ENCODE data around the gene SMIM23.

SMIM23 gene

GRCh38 chr5:171813813-171814490, 28.3 kb downstream of the SMIM23 start:
- ATAC-seq = no peak
- TF ChIP-seq GLIS3 (CRISPR knock-in tag; IDR thresholded peaks at IDR 0.05) = no peak
- TF ChIP-seq TSHZ2 (CRISPR knock-in tag; IDR thresholded peaks at IDR 0.05) = no peak
- TF ChIP-seq ZFP30 (CRISPR knock-in tag; IDR thresholded peaks at IDR 0.05) = no peak
- TF ChIP-seq ARNTL (CRISPR knock-in tag; IDR thresholded peaks at IDR 0.05; ENCODE audit: borderline replicate concordance, low read depth) = no peak
- TF ChIP-seq CSDC2 (CRISPR knock-in tag; IDR thresholded peaks at IDR 0.05) = no peak
- TF ChIP-seq ZNF565 (CRISPR knock-in tag; conservative IDR thresholded peaks at IDR 0.05; ENCODE audit: low read depth) = no peak
- no peak for TF ChIP-seq SNAI2 (CRISPR knock-in tag; IDR thresholded peaks at IDR 0.05)
- TF ChIP-seq TCF4 (CRISPR knock-in tag; IDR thresholded peaks at IDR 0.05; ENCODE audit: borderline replicate concordance) = no peak
- no peak for TF ChIP-seq ESRRG (CRISPR knock-in tag; IDR thresholded peaks at IDR 0.05)

- TF ChIP-seq ESRRG (CRISPR knock-in tag; IDR thresholded peaks at IDR 0.05) = no peak
- ATAC-seq = no peak
Observed at GRCh38 chr5:171816666-171817065, 31.0 kb downstream of the SMIM23 start.

GRCh38 chr5:171820561-171820960, 34.9 kb downstream of the SMIM23 start:
- TF ChIP-seq CSDC2 (CRISPR knock-in tag; IDR thresholded peaks at IDR 0.05) = no peak
- TF ChIP-seq OSR1 (CRISPR knock-in tag; IDR thresholded peaks at IDR 0.05) = no peak
- no peak for TF ChIP-seq ZFP3 (CRISPR knock-in tag; IDR thresholded peaks at IDR 0.05)
- TF ChIP-seq SNAI2 (CRISPR knock-in tag; IDR thresholded peaks at IDR 0.05) = no peak
- TF ChIP-seq RARB (CRISPR knock-in tag; IDR thresholded peaks at IDR 0.05) = no peak
- TF ChIP-seq POU6F1 (CRISPR knock-in tag; IDR thresholded peaks at IDR 0.05; ENCODE audit: borderline replicate concordance, low read depth) = no peak
- no peak for TF ChIP-seq ARNTL (CRISPR knock-in tag; IDR thresholded peaks at IDR 0.05; ENCODE audit: borderline replicate concordance, low read depth)
- TF ChIP-seq CREB5 (CRISPR knock-in tag; IDR thresholded peaks at IDR 0.05; ENCODE audit: low read depth) = no peak
- TF ChIP-seq TSHZ2 (CRISPR knock-in tag; IDR thresholded peaks at IDR 0.05) = no peak
- TF ChIP-seq ISL1 (CRISPR knock-in tag; IDR thresholded peaks at IDR 0.05) = no peak
- TF ChIP-seq ZC3H10 (CRISPR knock-in tag; IDR thresholded peaks at IDR 0.05) = no peak
- TF ChIP-seq GLIS3 (CRISPR knock-in tag; IDR thresholded peaks at IDR 0.05) = no peak
- ATAC-seq = no peak

GRCh38 chr5:171821286-171821685, 35.7 kb downstream of the SMIM23 start:
- TF ChIP-seq POU6F1 (CRISPR knock-in tag; IDR thresholded peaks at IDR 0.05; ENCODE audit: borderline replicate concordance, low read depth) (no peak), ZFP30 (CRISPR knock-in tag; IDR thresholded peaks at IDR 0.05) (no peak), SNAI2 (CRISPR knock-in tag; IDR thresholded peaks at IDR 0.05) (no peak), CSRNP3 (CRISPR knock-in tag; IDR thresholded peaks at IDR 0.05) (no peak), ZFP3 (CRISPR knock-in tag; IDR thresholded peaks at IDR 0.05) (no peak), ARNTL (CRISPR knock-in tag; IDR thresholded peaks at IDR 0.05; ENCODE audit: borderline replicate concordance, low read depth) (no peak), RARB (CRISPR knock-in tag; IDR thresholded peaks at IDR 0.05) (no peak), PATZ1 (CRISPR knock-in tag; IDR thresholded peaks at IDR 0.05; ENCODE audit: borderline replicate concordance) (no peak), TCF4 (CRISPR knock-in tag; IDR thresholded peaks at IDR 0.05; ENCODE audit: borderline replicate concordance) (no peak), ZNF565 (CRISPR knock-in tag; conservative IDR thresholded peaks at IDR 0.05; ENCODE audit: low read depth) (no peak), BACH2 (CRISPR knock-in tag; IDR thresholded peaks at IDR 0.05; ENCODE audit: borderline replicate concordance) (no peak)
- ATAC-seq = no peak

All from SK-N-SH treated with all-trans-retinoic acid at 6 μM for 48 hours (cell line).